NCI-H2107 (cell line): ENCODE data around the gene FAM151B.
"Not testable (repeated sequence)": the region's sequence is repeated elsewhere in the genome, so short reads cannot be mapped to it uniquely, and the experiment has no call there.

Source experiments
- DNase-seq: peaks from one replicate; lab custom pipeline; 2025; lab: John Stamatoyannopoulos, UW

FAM151B gene

DNA sequence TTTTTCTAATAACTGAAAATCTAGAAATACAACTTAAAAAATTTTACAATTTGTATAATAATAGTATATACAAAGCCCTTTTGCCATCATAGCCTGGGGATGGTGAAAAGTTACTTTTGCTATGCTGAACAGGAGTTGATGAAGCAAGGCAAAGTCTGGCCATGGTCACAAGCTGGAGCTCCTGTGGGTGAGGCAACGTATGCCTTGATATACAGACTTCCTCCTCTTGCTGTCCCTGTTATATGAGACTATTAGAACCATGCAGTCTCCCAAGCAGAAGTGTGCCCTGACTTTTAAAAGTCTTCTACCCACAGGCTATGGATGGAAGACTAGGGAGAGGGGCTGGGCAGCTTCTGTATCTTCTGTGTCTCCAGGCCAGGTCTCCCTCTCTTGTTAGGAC is 15.7 kb downstream of the FAM151B start:
- DNase-seq, result no peak

DNA sequence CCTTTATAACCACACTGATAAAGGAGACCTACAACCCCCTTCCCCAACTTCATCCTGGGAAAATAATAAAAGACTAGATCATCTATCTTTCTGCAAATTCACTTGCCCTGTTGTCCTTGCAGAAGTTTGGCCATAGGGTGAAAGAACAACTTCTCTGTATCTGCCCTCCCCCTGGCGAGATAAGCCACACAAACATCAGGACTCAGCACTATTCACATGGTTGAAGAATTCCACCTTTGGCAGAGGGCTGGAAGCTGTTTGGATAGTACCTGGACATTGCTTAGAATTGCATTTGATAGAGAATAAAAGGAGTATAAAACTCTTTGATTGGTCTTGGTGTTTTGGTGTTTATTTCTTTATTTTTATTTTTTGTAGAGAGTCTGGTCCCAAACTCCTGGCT is 16.9 kb downstream of the FAM151B start:
- DNase-seq, result no peak

DNA sequence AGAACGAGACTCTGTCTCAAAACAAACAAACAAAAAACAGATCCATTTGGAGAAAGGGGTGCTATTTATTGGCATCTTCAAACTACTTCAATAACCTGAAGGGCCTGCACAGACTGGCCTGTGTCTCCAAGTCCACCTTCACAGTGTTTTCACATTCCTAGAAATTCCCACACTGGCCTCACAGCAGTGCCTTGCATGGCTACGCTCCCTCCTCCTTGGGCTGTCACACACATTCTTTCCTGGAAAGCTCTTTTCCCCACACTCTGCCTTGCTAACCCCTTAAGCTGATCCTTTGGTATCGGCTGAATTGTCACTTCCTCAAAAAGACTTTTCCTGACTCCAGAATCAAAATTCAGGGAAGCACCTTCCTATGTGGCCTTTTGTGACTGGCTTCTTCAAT is 19.8 kb downstream of the FAM151B start:
- DNase-seq, result no peak

DNA sequence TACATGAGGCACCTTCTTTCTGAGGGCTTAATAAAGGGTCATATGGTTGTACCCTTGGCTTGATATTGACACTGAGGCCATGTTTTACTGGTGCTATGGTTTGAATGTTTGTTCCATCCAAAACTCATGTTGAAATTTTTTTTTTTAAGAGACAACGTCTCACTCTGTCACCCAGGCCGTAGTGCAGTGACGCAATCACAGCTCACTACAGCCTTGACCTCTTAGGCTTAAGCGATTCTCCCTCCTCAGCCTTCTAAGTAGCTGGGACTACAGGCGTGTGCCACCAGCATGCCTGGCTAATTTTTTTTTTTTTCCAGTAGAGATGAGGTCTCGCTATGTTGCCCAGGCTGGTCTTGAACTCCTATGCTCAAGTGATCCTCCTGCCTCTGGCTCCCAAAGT is 20.9 kb downstream of the FAM151B start:
- no peak for DNase-seq

DNA sequence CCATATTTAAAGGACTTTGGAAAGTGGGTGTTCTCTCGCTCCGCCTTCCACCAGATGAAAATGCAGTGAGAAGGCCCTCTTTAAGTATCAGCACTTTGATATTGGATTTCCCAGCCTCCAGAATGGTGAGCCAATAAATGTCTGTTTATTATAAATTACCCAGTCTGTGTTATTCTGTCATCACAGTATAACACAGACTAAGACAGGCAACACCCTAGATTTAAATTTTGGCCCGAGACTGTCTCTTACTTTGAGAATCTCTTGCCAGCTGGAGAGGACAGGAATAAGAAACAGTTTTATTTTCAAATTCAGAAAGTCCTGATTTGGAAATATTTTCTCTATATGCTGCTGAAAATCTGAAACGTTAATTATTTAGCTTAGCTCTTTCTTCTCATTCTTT is 21.5 kb downstream of the FAM151B start:
- DNase-seq, result no peak

DNA sequence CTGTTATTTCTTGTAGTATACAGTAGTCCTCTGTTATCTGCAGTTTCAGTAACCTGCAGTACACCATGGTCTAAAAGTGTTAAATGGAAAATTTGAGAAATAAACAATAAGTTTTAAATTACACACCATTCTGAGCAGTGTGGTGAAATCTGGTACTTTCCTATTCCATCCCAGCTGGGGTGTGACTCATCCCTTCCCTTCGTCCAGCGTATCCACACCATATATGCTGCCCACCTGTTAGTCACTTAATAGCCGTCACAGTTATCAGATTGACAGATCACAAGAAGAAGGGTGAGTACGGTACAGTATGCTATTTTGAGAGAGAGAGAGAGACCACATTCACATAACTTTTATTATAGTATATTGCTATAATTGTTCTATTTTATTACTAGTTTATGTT is 28.9 kb downstream of the FAM151B start:
- no peak for DNase-seq

DNA sequence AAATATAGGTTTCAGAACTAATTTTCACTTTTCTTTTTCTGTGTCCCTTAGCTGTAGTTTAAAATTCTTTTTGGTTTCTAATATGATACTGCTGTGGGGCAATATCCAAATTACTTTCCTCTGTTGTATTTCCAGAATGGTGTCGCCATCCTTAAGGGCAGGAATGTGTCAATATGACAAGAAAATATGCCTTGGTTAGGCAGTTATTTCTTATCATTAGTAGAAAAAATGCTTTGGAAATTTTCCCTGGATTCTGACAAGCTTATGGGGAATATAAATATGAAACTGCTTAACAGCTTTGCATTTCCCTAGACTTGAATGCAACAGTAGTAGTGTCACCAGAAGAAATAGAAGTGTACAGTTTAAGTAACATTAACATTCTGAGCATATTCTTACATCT is 52.8 kb downstream of the FAM151B start:
- no peak for DNase-seq

DNA sequence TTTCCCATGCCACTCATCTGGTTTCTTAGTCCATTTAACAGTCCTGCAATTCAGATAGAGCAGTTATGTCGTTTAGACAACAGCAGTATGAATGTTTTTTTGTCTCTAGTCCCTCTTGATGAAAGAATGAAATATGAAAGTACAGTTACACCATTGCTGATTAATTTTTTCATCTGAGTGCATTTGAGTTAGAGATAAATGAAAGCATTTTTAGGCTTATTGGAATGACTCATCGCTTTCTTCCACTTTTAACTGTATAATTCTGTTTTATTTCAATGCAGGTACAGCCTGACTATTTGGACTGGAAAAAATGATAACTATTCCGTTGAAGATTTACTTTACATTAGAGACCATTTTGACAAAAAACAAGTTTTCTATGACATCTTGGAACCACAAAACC is 53.5 kb downstream of the FAM151B start:
- no peak for DNase-seq

DNA sequence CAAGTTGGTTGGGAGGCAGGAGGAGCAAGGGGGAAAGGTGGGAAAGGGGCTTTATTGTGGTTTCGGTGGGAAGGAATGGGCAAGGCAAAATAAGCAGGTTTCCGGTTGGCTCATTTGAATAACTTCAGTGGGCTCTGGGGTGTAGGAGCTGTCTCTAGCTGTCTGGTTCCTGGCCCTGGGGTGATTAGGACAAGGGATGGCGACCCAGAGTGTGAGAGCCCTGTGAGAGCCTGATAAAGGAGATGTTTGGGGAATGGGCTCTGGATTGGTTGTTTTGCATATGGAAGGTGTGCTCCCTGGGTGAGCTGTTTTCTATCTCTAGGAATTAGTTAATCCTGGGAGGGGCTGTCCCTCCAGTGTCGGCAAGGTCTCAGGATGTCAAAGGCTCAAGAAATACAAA is 66.7 kb downstream of the FAM151B start:
- no peak for DNase-seq

DNA sequence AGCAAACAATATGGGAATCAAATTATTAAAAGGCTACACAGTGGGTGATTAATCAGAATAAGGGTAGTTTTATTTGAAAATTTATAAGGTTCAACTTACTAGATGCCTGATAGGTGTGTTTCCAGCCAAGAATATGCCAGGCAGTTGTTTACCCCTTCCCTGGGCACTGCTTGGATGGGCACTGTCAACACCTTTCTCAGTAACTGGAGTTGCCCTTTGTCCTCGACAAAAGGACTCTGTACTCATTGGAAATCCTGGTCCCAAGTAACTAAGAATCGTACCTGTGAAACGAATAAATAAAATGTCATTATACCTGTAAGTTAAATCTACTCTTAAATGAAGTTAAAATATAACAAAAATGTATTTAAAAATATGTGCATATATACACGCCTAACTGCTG is 67.2 kb downstream of the FAM151B start:
- DNase-seq, result no peak

DNA sequence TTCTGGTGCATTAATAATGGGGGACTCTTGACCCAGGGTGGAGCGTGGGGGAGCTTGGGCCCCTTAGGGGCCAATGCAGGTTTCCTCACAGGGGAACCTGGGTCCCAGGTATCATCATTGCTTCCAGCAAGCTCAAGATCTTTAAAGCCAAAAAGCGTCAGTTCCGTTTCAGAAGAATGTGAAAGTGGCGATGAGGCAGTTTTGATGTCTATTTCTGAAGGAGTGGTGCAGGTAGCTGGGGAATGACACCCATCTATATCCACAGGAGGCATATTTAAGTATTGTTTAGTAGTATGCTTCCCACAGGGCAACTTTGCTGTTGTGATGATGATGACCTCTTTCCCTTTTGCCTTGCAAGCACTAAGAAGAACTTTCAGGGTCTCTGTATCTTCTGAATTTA is 71.3 kb downstream of the FAM151B start:
- no peak for DNase-seq

DNA sequence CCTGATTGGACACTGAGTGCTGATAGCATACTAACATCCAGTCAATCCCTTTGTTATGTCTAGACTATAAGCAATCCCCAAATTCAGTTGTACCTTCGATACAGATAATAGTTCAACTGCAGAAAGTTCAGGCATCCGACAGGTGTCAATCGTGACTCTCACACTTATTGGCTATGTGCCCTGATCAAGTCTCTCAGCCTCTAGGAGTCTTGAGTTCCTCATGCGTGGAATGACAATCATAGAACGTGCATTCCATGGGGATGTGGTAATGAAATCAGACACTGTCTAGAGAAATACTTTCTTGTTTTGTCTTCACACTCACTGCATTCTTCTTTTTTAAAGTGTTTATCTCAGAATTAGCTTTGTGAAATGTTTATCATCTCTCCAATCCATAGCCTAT is 77.4 kb downstream of the FAM151B start:
- no peak for DNase-seq

DNA sequence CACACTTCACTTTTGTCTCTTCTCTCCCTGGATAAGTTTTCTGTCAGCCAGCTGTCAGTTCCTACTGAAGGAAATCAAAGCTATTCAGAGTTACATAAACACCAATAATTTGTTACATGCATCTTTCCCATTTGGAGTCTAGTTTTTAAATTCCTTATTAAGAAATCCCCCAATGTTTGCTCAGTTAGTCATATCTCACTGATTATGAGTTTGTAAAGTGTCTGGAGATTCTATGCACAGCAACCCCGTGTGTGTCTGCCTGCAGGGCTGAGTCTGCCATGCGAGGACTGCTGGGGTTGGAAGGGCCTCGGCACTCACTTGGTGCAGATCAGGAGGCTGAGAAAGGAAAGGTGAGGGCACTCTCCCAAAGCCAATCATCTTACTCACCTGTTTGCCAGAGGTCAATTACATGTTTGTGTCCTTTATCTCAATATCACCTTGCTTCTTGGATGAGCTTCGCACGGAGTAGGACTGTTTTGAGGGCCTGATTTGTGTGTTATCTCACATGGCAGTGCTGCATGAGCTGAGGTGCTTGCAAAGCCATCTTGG is 78.9 kb downstream of the FAM151B start:
- DNase-seq, result no peak

DNA sequence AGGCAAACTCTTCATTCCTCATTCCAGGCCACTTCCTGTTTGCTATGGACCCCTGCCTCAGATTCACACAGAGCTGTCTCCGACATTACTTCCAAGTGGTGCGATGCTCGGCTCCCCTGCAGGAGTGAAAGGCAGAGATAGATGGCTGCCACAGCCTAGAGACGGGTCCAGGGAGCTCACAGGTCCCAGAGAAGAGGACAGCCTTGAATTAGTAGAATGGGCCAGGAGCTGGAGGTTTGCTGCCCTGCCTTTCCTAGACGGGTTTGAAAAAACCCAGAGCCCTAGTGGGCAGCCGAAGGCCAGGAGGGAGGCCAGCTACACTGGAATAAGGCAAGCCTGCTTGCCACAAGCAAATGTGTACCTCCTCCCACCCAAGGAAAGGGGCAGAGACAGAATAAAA is 80.4 kb downstream of the FAM151B start:
- DNase-seq, result no peak

DNA sequence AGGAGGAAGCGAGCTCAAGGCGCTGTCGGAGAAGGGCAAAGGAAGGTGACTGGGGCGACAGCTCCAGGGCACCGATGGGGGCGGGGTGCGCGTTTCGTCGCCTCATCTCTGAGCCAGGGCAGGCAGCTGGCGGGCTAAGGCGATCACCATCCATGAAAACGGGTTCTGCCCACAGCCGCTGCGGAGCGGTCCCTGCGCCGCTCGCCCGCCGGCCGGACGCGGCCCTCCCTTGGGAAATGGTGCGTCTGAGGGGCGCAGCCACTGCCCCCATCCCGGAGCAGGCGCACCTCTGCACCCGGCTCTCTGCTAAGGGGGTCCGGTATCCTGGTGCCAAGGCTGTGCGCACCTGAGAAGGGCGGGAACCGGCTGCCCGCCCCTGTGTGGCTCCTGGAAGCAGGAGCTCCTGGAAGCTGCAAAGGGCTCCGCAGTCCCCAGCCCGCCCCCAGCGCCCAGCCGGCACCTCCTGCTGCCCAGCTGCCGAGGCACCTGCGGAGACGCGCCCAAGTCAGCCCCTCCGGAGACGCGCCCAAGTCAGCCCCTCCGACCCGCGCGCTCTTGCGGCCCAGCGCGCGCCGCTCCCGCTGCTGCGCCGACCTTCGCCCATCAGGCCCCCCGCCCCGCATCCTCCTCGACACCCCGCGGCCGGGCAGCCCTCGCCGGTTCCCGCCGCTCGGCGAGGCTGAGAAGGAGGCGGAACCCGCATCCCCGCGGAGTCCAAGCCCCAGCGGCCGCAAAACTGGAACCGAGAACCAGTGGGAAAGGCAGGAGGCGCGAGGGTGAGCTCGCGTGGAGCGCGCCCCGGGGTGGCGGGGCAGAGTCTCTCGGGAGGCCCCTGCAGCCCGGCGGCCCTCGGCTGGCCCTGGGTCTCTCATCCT is 81.4 kb downstream of the FAM151B start:
- no peak for DNase-seq

DNA sequence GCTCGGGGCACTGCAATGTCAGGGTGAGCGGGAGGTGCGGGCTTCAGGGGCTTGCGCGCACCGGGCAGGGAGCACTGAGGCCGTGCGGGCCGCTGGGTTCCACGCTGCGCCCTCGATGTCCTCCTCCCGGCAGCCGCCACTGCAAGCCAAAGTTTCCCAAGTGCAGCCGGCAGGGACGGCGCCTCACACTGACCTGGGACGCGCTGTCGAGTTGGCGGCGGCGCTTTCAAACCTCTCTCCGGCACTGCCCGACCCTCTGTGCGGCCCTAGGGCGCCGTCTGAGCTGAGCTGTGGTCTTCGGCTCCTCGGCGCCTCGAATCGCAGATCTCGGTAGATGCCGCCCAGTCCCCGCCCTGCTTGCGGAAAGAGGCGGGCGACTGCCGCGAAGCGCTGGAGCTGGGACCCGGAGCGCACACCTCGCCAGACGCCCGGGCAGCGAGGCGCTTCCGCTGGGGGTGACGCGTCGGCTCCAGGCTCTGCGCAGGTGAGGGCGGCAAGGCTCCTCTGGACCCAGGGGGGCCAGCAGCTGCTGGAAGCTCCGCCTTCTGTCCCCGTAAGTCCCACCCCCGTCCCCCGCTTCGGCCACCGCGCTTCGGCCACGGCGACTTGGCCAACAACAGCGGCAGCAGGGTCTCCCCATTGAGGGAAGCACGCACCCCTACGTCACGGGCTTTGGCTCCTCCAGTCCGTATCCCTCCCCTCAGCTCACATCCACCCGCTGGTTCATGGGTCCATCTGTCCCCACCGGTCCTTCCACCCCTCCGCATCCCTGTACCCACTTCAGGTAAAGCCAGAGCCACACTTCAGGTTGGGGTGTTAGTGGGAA is 82.3 kb downstream of the FAM151B start, which contains the start of gene ANKRD34B:
TSS of gene ANKRD34B (minus strand) at position 320 of the 826 bp plus-strand sequence. CDS start 10,261 bp downstream, outside the sequence.
- no peak for DNase-seq

DNA sequence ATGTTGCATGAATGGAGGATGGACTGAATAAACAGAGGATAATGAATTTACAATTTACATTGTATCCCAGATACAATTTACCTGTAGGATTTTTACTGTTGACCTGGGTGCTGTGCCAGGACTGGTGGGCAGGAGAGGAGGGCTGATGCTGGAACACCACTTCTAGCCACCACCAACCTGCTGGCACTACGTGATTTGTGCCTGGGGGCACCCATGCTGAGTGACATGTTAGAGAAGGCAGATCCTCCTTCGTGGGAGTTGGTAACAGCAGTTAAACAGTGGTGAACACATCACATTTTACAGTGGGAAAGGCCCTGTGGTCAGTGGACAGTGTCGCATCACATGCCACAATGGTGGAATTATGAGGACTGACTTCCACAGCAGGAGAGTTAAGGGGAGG is 85.2 kb downstream of the FAM151B start:
- no peak for DNase-seq

DNA sequence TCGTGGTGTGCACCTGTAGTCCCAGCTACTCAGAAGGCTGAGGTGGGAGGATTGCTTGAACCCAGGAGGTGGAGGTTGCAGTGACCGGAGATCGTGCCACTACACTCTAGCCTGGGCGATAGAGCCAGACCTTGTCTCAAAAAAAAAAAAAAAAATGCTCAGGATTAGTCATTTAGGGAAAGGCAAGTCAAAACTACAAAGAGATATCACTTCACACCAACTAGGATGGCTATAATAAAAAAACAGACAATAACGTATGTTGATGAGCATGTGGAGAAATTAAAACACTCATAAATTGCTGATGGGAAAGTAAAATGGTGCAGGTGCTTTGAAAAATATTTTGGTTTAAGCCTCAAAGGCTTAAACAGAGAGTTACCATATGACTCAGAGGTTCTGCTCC is 88.5 kb downstream of the FAM151B start:
- no peak for DNase-seq

DNA sequence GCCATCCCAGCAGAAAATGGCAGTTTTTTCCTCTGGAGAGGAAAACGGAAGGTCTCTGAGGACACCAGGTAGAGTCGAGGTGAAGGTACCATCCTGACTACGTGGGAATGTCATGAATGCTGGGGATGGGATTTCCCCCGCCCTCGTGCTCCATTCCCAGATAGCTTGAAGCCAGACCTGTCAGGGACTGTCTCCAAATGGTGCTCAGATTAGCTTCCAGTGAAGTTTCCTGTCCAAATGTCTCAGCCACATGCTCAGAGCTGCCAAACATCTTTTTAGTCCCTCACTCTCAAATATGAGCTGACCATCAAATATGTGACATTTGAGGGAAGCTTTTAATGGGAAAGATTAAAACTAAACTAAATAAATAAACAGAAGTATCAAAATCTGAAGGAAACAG is 89.8 kb downstream of the FAM151B start:
- no peak for DNase-seq

DNA sequence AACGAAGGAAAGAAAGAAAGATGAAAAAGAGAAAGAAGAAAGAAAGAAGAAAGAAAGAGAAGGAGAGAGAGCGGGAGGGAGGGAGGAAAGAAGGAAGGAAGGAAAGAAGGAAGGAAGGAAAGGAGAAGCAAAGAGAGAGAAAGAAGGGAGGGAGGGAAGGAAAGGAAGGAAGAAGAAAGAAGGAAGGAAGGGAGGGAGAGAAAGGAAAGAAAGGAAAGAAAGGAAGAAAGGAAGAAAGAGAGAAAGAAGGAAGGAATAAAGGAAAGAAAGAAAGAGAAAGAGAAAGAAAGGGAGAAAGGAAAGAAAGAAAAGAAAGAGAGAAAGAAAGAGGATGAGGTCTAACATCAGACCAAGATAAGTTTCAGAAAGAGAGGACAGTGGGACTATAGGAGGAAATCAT is 91.2 kb downstream of the FAM151B start:
- DNase-seq, result no peak

DNA sequence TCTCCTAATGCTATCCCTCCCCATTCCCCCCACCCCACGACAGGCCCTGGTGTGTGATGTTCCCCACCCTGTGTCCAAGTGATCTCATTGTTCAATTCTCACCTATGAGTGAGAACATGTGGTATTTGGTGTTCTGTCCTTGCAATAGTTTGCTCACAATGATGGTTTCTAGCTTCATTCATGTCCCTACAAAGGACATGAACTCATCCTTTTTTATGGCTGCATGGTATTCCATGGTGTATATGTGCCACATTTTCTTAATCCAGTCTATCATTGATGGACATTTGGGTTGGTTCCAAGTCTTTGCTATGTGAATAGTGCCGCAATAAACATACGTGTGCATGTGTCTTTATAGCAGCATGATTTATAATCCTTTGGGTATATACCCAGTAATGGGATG is 92.4 kb downstream of the FAM151B start:
- not testable (repeated sequence) for DNase-seq

DNA sequence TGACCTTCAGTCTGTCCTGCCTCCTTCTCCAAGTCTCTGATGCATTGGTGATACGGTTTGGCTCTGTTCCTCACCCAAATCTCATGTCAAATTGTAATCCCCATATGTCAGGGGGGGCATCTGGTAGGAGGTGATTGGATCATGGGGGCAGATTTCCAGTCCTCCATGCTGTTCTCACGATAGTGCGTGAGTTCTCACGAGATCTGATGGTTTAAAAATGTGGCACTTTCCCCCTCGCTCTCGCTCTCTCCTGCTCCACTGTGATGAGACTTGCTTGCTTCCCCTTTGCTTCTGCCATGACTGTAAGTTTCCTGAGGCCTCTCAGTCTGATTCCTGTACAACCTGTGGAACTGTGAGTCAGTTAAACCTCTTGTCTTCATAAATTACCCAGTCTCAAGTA is 96.9 kb downstream of the FAM151B start:
- no peak for DNase-seq
